Astrocyte (in vitro differentiated cells and primary cell): ENCODE results near the gene ADAMTS6. TPM values are rescaled to one million over a fixed set of nuclear protein-coding genes. Genes with fewer than 3 reads are reported as not detected.
"Not testable (repeated sequence)": the region's sequence is repeated elsewhere in the genome, so short reads cannot be mapped to it uniquely, and the experiment has no call there.

ENCODE experiments used
- DNase-seq: peaks from one replicate; pipeline ENCODE4 v3.0.0-alpha.2; 2010; ENCODE audit warnings: low read depth
- FAIRE-seq: peaks from 2 replicates; lab custom pipeline; 2011; peaks lifted over from hg19 to GRCh38; lab: Jason Lieb, UNC
- H2AFZ ChIP-seq: 2 replicates; pipeline ENCODE4 v1.6.0; 2012; ENCODE audit warnings: low read depth, low read length, inconsistent platforms
- H3K27ac ChIP-seq: 2 replicates; pipeline ENCODE4 v1.5.1; 2011; ENCODE audit warnings: low read depth, low read length, inconsistent platforms
- H3K27me3 ChIP-seq: 2 replicates; pipeline ENCODE4 v1.6.0; 2011; ENCODE audit warnings: low read length, inconsistent platforms; ENCODE audit not compliant: insufficient read depth
- H3K36me3 ChIP-seq: 2 replicates; pipeline ENCODE4 v1.5.1; 2011; ENCODE audit warnings: low read length, inconsistent platforms; ENCODE audit not compliant: insufficient read depth
- H3K4me1 ChIP-seq: 2 replicates; pipeline ENCODE4 v1.5.1; 2011; ENCODE audit warnings: low read length, inconsistent platforms; ENCODE audit not compliant: insufficient read depth
- H3K4me2 ChIP-seq: 2 replicates; pipeline ENCODE4 v1.6.0; 2012; ENCODE audit warnings: low read length, inconsistent platforms
- H3K4me3 ChIP-seq: 2 replicates; pipeline ENCODE4 v1.5.1; 2011; ENCODE audit warnings: low read depth, mild to moderate bottlenecking, low read length, inconsistent platforms; ENCODE audit not compliant: insufficient read depth
- H3K79me2 ChIP-seq: 2 replicates; pipeline ENCODE4 v1.6.0; 2012; ENCODE audit warnings: mild to moderate bottlenecking, low read length, inconsistent platforms; ENCODE audit not compliant: insufficient read depth
- H3K9ac ChIP-seq: 2 replicates; pipeline ENCODE4 v1.6.0; 2012; ENCODE audit warnings: mild to moderate bottlenecking, low read length, inconsistent platforms
- H3K9me3 ChIP-seq: 2 replicates; pipeline ENCODE4 v1.5.1; 2012; ENCODE audit warnings: low read depth, mild to moderate bottlenecking, low read length, inconsistent platforms; ENCODE audit not compliant: insufficient read depth
- H4K20me1 ChIP-seq: 2 replicates; pipeline ENCODE4 v1.6.0; 2012; ENCODE audit warnings: low read length, inconsistent platforms; ENCODE audit not compliant: insufficient read depth
- H3K27ac Mint-ChIP-seq: one replicate; pipeline ENCODE4 v1.8.0; 2021; ENCODE audit warnings: mild to moderate bottlenecking, mixed read lengths; ENCODE audit not compliant: unreplicated experiment
- H3K27me3 Mint-ChIP-seq: one replicate; pipeline ENCODE4 v1.8.0; 2021; ENCODE audit warnings: low read depth, mixed read lengths; ENCODE audit not compliant: unreplicated experiment
- H3K36me3 Mint-ChIP-seq: one replicate; pipeline ENCODE4 v1.8.0; 2021; ENCODE audit warnings: low read depth, mixed read lengths; ENCODE audit not compliant: unreplicated experiment
- H3K4me1 Mint-ChIP-seq: one replicate; pipeline ENCODE4 v1.8.0; 2021; ENCODE audit warnings: low read depth, mixed read lengths; ENCODE audit not compliant: unreplicated experiment
- H3K4me3 Mint-ChIP-seq: one replicate; pipeline ENCODE4 v1.8.0; 2021; ENCODE audit warnings: mild to moderate bottlenecking, moderate library complexity, mixed read lengths; ENCODE audit not compliant: unreplicated experiment
- H3K9me3 Mint-ChIP-seq: one replicate; pipeline ENCODE4 v1.8.0; 2021; ENCODE audit warnings: mild to moderate bottlenecking, mixed read lengths; ENCODE audit not compliant: unreplicated experiment
- CTCF ChIP-seq: IDR thresholded peaks from 2 replicates; pipeline ENCODE4 v1.5.1; 2011; ENCODE audit warnings: low read depth, mild to moderate bottlenecking, inconsistent platforms, low read length, moderate library complexity; ENCODE audit not compliant: insufficient read depth
- EZH2 ChIP-seq: IDR thresholded peaks from 2 replicates; pipeline ENCODE4 v1.6.1; 2012; ENCODE audit warnings: mild to moderate bottlenecking, low read length, inconsistent platforms; ENCODE audit not compliant: insufficient read depth
- total RNA-seq: library from RNA; stranded (reverse); gene quantifications from 2 replicates; pipeline ENCODE4 v1.2.1, GENCODE V29; 2021

Gene ADAMTS6
- total RNA-seq, 1 donor from 2014 or later, result 27.7 TPM

GRCh38 chr5:65506961-65507360 is 25.2 kb upstream of the ADAMTS6 start:
- Histone ChIP-seq H3K36me3 (no peaks in the 10 kb centered on the region), H4K20me1 (no peaks in the 10 kb centered on the region), H3K4me1 (no peaks in the 10 kb centered on the region), H3K4me2 (no peak overlapping the region), H3K79me2 (no peaks in the 10 kb centered on the region), H3K9me3 (no peaks in the 10 kb centered on the region), H3K27ac (no peak overlapping the region), H3K27me3 (no peaks in the 10 kb centered on the region), H3K4me3 (no peak overlapping the region), H3K9ac (no peak overlapping the region), H2AFZ (no peak overlapping the region)
- Mint-ChIP-seq H3K4me1 (no peaks in the 10 kb centered on the region), H3K36me3 (no peaks in the 10 kb centered on the region), H3K4me3 (no peak overlapping the region), H3K9me3 (no peaks in the 10 kb centered on the region), H3K27ac (no peak overlapping the region), H3K27me3 (no peaks in the 10 kb centered on the region)
- DNase-seq, result peak; percentile 74
- FAIRE-seq, result no peak
- TF ChIP-seq CTCF, result no peak
- TF ChIP-seq EZH2, result no peak

- no peak overlapping the region for H3K4me2 ChIP-seq
- H3K4me1 Mint-ChIP-seq, result no peaks in the 10 kb centered on the region
- no peak overlapping the region for H3K4me3 Mint-ChIP-seq
- H3K36me3 ChIP-seq, result no peaks in the 10 kb centered on the region
- FAIRE-seq, result no peak
- DNase-seq, result no peak
- H3K4me1 ChIP-seq, result no peaks in the 10 kb centered on the region
- H3K27ac Mint-ChIP-seq, result no peak overlapping the region
- TF ChIP-seq CTCF, result no peak
- TF ChIP-seq EZH2, result no peak
- H3K79me2 ChIP-seq, result no peaks in the 10 kb centered on the region
- no peaks in the 10 kb centered on the region for H3K9me3 Mint-ChIP-seq
- no peak overlapping the region for H2AFZ ChIP-seq
- no peaks in the 10 kb centered on the region for H4K20me1 ChIP-seq
- no peaks in the 10 kb centered on the region for H3K27me3 Mint-ChIP-seq
- no peak overlapping the region for H3K4me3 ChIP-seq
- H3K9me3 ChIP-seq, result no peaks in the 10 kb centered on the region
- peaks cover 2% of the 10 kb centered on the region for H3K36me3 Mint-ChIP-seq
- no peak overlapping the region for H3K9ac ChIP-seq
- H3K27me3 ChIP-seq, result no peaks in the 10 kb centered on the region
- H3K27ac ChIP-seq, result no peak overlapping the region
These were observed 7.4 kb upstream of the ADAMTS6 start for GRCh38 chr5:65489119-65489518.

- H3K4me1 Mint-ChIP-seq, H3K9me3 Mint-ChIP-seq, H3K79me2 ChIP-seq, H3K9ac ChIP-seq, H3K27me3 Mint-ChIP-seq, H3K4me3 Mint-ChIP-seq, H3K4me3 ChIP-seq, H4K20me1 ChIP-seq, H3K4me2 ChIP-seq, H3K9me3 ChIP-seq, H2AFZ ChIP-seq, H3K36me3 Mint-ChIP-seq, H3K4me1 ChIP-seq, H3K27me3 ChIP-seq, FAIRE-seq, H3K27ac Mint-ChIP-seq, H3K36me3 ChIP-seq, DNase-seq, H3K27ac ChIP-seq: not testable (repeated sequence)
These were observed 6.4 kb upstream of the ADAMTS6 start for GRCh38 chr5:65488038-65488687.

- not testable (repeated sequence) for H3K36me3 ChIP-seq, H3K36me3 Mint-ChIP-seq, H3K4me3 Mint-ChIP-seq, H3K4me3 ChIP-seq, H3K27ac Mint-ChIP-seq, FAIRE-seq, H3K27me3 ChIP-seq, H3K4me2 ChIP-seq, H3K4me1 Mint-ChIP-seq, H3K27me3 Mint-ChIP-seq, H3K9me3 ChIP-seq, H3K79me2 ChIP-seq, H3K9ac ChIP-seq, H4K20me1 ChIP-seq, H3K9me3 Mint-ChIP-seq, DNase-seq, H2AFZ ChIP-seq, H3K27ac ChIP-seq
- peaks cover 11% of the 10 kb centered on the region for H3K4me1 ChIP-seq
These were observed 5.1 kb upstream of the ADAMTS6 start for GRCh38 chr5:65486803-65487202.
